WTC11 (cell line): Measurements from ENCODE around the gene FKBP14. TPM values are rescaled to one million over a fixed set of nuclear protein-coding genes. Genes with fewer than 3 reads are reported as not detected.

Source experiments
- ATAC-seq: fragments of 200-7000 bp; cut with Tn5 transposase; 2 replicates; pipeline ENCODE4 v1.10.0; 2021; ENCODE audit warnings: mild to moderate bottlenecking, moderate library complexity
- CTCF ChIA-PET: fragments of 300-600 bp; sonication (Branson Sonifier 250); formaldehyde crosslinking; loops from one replicate; lab custom pipeline; 2021; ENCODE audit warnings: antibody characterized with exemption; lab: Charles Lee
- POLR2A ChIA-PET: fragments of 350-600 bp; sonication (Branson Sonifier 250); formaldehyde crosslinking; loops from one replicate; lab custom pipeline; 2021; ENCODE audit warnings: antibody characterized with exemption; lab: Charles Lee
- DNase-seq: peaks from one replicate; pipeline ENCODE4 v3.0.0; 2021; ENCODE audit warnings: low spot score
- H3K27ac Mint-ChIP-seq: 2 replicates; pipeline ENCODE4 v1.8.0; 2021; ENCODE audit warnings: mixed read lengths
- H3K27me3 Mint-ChIP-seq: 2 replicates; pipeline ENCODE4 v1.8.0; 2021; ENCODE audit warnings: low read depth, mild to moderate bottlenecking, moderate library complexity, mixed read lengths
- H3K36me3 Mint-ChIP-seq: 2 replicates; pipeline ENCODE4 v1.8.0; 2021; ENCODE audit warnings: mixed read lengths
- H3K4me1 Mint-ChIP-seq: 2 replicates; pipeline ENCODE4 v1.8.0; 2022; ENCODE audit warnings: mixed read lengths
- H3K4me3 Mint-ChIP-seq: 2 replicates; pipeline ENCODE4 v1.8.0; 2021; ENCODE audit warnings: mild to moderate bottlenecking, moderate library complexity, mixed read lengths
- H3K9me3 Mint-ChIP-seq: 2 replicates; pipeline ENCODE4 v1.8.0; 2021; ENCODE audit warnings: mixed read lengths
- AFF4 ChIP-seq: sonication (generic); formaldehyde crosslinking; IDR thresholded peaks from 2 replicates; pipeline ENCODE4 v1.8.1; 2023; ENCODE audit warnings: mild to moderate bottlenecking, missing genetic modification reagents, borderline replicate concordance
- ARID4B ChIP-seq: sonication (generic); formaldehyde crosslinking; IDR thresholded peaks from 2 replicates; pipeline ENCODE4 v1.8.0; 2023; ENCODE audit warnings: missing genetic modification reagents, mild to moderate bottlenecking, borderline replicate concordance
- ATF1 ChIP-seq: sonication (generic); formaldehyde crosslinking; IDR thresholded peaks from 2 replicates; pipeline ENCODE4 v1.8.1; 2023; ENCODE audit warnings: mild to moderate bottlenecking, moderate library complexity, missing genetic modification reagents
- ERG ChIP-seq: fragments of 250-450 bp; sonication (Bioruptor Pico); IDR thresholded peaks from 2 replicates; pipeline ENCODE4 v1.8.0; 2021; ENCODE audit warnings: mild to moderate bottlenecking
- ETV6 ChIP-seq: sonication (generic); formaldehyde crosslinking; IDR thresholded peaks from 2 replicates; pipeline ENCODE4 v1.8.1; 2022; ENCODE audit warnings: mild to moderate bottlenecking, missing genetic modification reagents
- HMGA2 ChIP-seq: fragments of 250-450 bp; sonication (Bioruptor Pico); IDR thresholded peaks from 2 replicates; pipeline ENCODE4 v1.4.0; 2021; ENCODE audit warnings: mild to moderate bottlenecking, moderate library complexity
- KAT7 ChIP-seq: sonication (generic); formaldehyde crosslinking; IDR thresholded peaks from 2 replicates; pipeline ENCODE4 v1.8.1; 2023; ENCODE audit warnings: missing genetic modification reagents, mild to moderate bottlenecking, borderline replicate concordance
- MXD4 ChIP-seq: fragments of 250-450 bp; sonication (Bioruptor Pico); IDR thresholded peaks from 2 replicates; pipeline ENCODE4 v1.8.0; 2021; ENCODE audit warnings: mild to moderate bottlenecking, moderate library complexity, borderline replicate concordance
- NFE2L1 ChIP-seq: sonication (generic); formaldehyde crosslinking; IDR thresholded peaks from 2 replicates; pipeline ENCODE4 v1.8.1; 2023; ENCODE audit warnings: missing genetic modification reagents
- OVOL2 ChIP-seq: fragments of 250-450 bp; sonication (Bioruptor Pico); IDR thresholded peaks from 2 replicates; pipeline ENCODE4 v1.9.0; 2021; ENCODE audit warnings: mild to moderate bottlenecking, borderline replicate concordance
- TP53 ChIP-seq: sonication (generic); formaldehyde crosslinking; IDR thresholded peaks from 2 replicates; pipeline ENCODE4 v1.8.1; 2023; ENCODE audit warnings: mild to moderate bottlenecking, missing genetic modification reagents
- USF2 ChIP-seq: sonication (generic); formaldehyde crosslinking; IDR thresholded peaks from 2 replicates; pipeline ENCODE4 v1.8.1; 2023; ENCODE audit warnings: mild to moderate bottlenecking, missing genetic modification reagents, moderate library complexity
- ZNF121 ChIP-seq: sonication (generic); formaldehyde crosslinking; IDR thresholded peaks from 2 replicates; pipeline ENCODE4 v1.8.0; 2023; ENCODE audit warnings: missing genetic modification reagents
- ZNF232 ChIP-seq: sonication (generic); formaldehyde crosslinking; IDR thresholded peaks from 2 replicates; pipeline ENCODE4 v1.8.0; 2022; ENCODE audit warnings: mild to moderate bottlenecking, missing genetic modification reagents
- total RNA-seq: library from RNA; stranded (reverse); gene quantifications from 3 replicates; pipeline ENCODE4 v1.2.3, GENCODE V29; 2021
- TF ChIP-seq, protein P1 (sequence below): fragments of 250-450 bp; sonication (Bioruptor Pico); conservative IDR thresholded peaks from 2 replicates; pipeline ENCODE4 v1.9.0; 2021; ENCODE audit warnings: mild to moderate bottlenecking
- TF ChIP-seq, protein P2 (sequence below): fragments of 250-450 bp; sonication (Bioruptor Pico); IDR thresholded peaks from 2 replicates; pipeline ENCODE4 v2.1.2; 2022; ENCODE audit warnings: mild to moderate bottlenecking, moderate library complexity
- TF ChIP-seq, protein P3 (sequence below): sonication (generic); formaldehyde crosslinking; IDR thresholded peaks from 2 replicates; pipeline ENCODE4 v1.8.0; 2022; ENCODE audit warnings: mild to moderate bottlenecking, missing genetic modification reagents
- TF ChIP-seq, protein P4 (sequence below): sonication (generic); formaldehyde crosslinking; IDR thresholded peaks from 2 replicates; pipeline ENCODE4 v1.8.1; 2022; ENCODE audit warnings: low read depth, mild to moderate bottlenecking, moderate library complexity, missing genetic modification reagents, borderline replicate concordance

FKBP14 gene
- total RNA-seq, 1 experiment from 2014 or later, result 23.0 TPM

- TF ChIP-seq AFF4 (CRISPR knock-in tag) (no peak), NFE2L1 (CRISPR knock-in tag) (no peak), HMGA2 (CRISPR knock-in tag) (no peak), OVOL2 (CRISPR knock-in tag) (no peak), ETV6 (peak; percentile 9; the same call in 1 of the 2 replicates), ARID4B (CRISPR knock-in tag) (0 out of 2 replicates have a peak, but pooled peaks have one; percentile 22)
Measured at GRCh38 chr7:30028749-30029635, 2.5 kb upstream of the FKBP14 start (continued).

- H3K4me1 Mint-ChIP-seq, result peaks cover 31% of the 10 kb centered on the region
- CTCF ChIA-PET, result interaction anchor here (3.7 kb wide), 1 partner anchor 33 kb away, joined by 20 read pairs; no protein-coding TSS in a partner anchor
- H3K4me3 Mint-ChIP-seq, result no peak within 1 kb of the TSS; the same call in 1 of the 2 replicates
- H3K27me3 Mint-ChIP-seq, result no peaks in the 10 kb centered on the region
- DNase-seq, result peak; percentile 93
- peaks cover 8% of the 10 kb centered on the region; the same call in 1 of the 2 replicates for H3K36me3 Mint-ChIP-seq
- POLR2A ChIA-PET, result no interaction called here
- H3K9me3 Mint-ChIP-seq, result no peaks in the 10 kb centered on the region
- H3K27ac Mint-ChIP-seq, result peak within 1 kb of the TSS; percentile 98
- ATAC-seq, result peak; percentile 65
- TF ChIP-seq KAT7 (CRISPR knock-in tag), result peak; percentile 87; the same call in 1 of the 2 replicates
- TF ChIP-seq ERG (CRISPR knock-in tag), result no peak
- TF ChIP-seq, protein P1, sequence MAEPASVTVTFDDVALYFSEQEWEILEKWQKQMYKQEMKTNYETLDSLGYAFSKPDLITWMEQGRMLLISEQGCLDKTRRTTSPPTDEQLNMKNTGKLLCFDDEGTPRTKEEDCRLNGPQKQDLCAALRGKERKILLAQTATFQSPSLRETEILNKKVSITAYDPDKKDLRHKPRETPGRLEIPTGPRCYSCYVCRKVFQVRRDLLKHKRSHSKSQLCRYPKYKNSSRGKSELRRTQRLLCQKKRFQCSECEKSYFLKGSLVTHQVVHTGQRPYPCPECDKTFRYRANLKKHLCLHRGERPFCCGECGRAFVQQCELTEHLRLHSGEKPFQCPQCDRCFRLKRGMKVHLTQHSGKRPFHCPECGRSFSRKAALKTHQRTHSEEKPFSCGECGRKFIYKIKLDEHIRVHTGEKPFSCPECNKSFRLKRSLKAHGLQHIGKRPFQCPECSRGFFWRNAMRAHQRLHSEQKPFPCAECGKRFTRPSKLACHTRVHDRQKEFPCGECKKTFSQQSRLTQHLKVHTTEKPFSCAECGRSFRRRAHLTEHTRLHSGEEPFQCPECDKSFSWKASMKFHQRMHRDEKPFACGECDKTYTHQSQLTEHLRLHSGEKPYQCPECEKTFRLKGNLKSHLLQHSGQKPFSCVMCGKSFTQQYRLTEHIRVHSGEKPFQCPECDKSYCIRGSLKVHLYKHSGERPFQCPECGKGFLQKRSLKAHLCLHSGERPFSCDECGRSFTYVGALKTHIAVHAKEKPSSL (CRISPR knock-in tag), result no peak
- no peak for TF ChIP-seq ATF1 (CRISPR knock-in tag)
- no peak for TF ChIP-seq MXD4 (CRISPR knock-in tag)
- 0 out of 2 replicates have a peak, but pooled peaks have one; percentile 21 for TF ChIP-seq TP53 (CRISPR knock-in tag)
- 0 out of 2 replicates have a peak, but pooled peaks have one; percentile 21 for TF ChIP-seq USF2 (CRISPR knock-in tag)
- TF ChIP-seq, protein P2, sequence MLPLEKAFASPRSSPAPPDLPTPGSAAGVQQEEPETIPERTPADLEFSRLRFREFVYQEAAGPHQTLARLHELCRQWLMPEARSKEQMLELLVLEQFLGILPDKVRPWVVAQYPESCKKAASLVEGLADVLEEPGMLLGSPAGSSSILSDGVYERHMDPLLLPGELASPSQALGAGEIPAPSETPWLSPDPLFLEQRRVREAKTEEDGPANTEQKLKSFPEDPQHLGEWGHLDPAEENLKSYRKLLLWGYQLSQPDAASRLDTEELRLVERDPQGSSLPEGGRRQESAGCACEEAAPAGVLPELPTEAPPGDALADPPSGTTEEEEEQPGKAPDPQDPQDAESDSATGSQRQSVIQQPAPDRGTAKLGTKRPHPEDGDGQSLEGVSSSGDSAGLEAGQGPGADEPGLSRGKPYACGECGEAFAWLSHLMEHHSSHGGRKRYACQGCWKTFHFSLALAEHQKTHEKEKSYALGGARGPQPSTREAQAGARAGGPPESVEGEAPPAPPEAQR (CRISPR knock-in tag), result no peak
- peak; percentile 61 for TF ChIP-seq ZNF232 (CRISPR knock-in tag)
- no peak for TF ChIP-seq ZNF121 (CRISPR knock-in tag)
- TF ChIP-seq, protein P3, sequence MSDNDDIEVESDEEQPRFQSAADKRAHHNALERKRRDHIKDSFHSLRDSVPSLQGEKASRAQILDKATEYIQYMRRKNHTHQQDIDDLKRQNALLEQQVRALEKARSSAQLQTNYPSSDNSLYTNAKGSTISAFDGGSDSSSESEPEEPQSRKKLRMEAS (CRISPR knock-in tag), result no peak
- TF ChIP-seq, protein P4, sequence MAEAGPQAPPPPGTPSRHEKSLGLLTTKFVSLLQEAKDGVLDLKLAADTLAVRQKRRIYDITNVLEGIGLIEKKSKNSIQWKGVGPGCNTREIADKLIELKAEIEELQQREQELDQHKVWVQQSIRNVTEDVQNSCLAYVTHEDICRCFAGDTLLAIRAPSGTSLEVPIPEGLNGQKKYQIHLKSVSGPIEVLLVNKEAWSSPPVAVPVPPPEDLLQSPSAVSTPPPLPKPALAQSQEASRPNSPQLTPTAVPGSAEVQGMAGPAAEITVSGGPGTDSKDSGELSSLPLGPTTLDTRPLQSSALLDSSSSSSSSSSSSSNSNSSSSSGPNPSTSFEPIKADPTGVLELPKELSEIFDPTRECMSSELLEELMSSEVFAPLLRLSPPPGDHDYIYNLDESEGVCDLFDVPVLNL (CRISPR knock-in tag), result no peak
Measured at GRCh38 chr7:30028216-30028748, 1.8 kb upstream of the FKBP14 start, which contains the start of gene PLEKHA8. PLEKHA8 (plus strand) TSS chr7:30028412; CDS start chr7:30028763, 351 bp downstream.
